CD14-positive monocyte (primary cell): ENCODE data around the gene MCM3AP. TPM values are rescaled to one million over a fixed set of nuclear protein-coding genes. Genes with fewer than 3 reads are reported as not detected.

Experiments
- DNase-seq, 3 donors: peaks; one replicate each; pipeline ENCODE4 v3.0.0-alpha.2; 2011 to 2022
- H2AFZ ChIP-seq: 2 replicates; pipeline ENCODE4 v1.6.0; 2012; ENCODE audit warnings: mild to moderate bottlenecking, low read depth, low read length, inconsistent platforms; ENCODE audit not compliant: insufficient read depth, poor library complexity, severe bottlenecking
- H3K27ac ChIP-seq, 2 donors: 1 replicate in 1 of 2; 2 replicates in 1 of 2; pipeline ENCODE4 v1.5.1; 2012 to 2013; ENCODE audit warnings: low read length in 2 of 2, control low read depth in 1 of 2, inconsistent platforms in 1 of 2, low read depth in 1 of 2, mild to moderate bottlenecking in 1 of 2
- H3K27me3 ChIP-seq, 2 donors: one replicate each; pipeline versions ENCODE4 v1.6.0 to v1.6.1; 2011 to 2013; ENCODE audit warnings: low read length in 2 of 2; ENCODE audit not compliant: control insufficient read depth in 2 of 2, insufficient read depth in 2 of 2
- H3K36me3 ChIP-seq, 2 donors: replicated peaks in 1 of 2; 1 replicate in 1 of 2; 2 replicates in 1 of 2; pipeline versions ENCODE4 v1.5.1 to v1.6.1; 2012 to 2013; ENCODE audit warnings: low read length in 2 of 2, control low read depth in 1 of 2, inconsistent platforms in 1 of 2, mild to moderate bottlenecking in 1 of 2; ENCODE audit not compliant: insufficient read depth in 2 of 2, control insufficient read depth in 1 of 2
- H3K4me1 ChIP-seq, 2 donors: 1 replicate in 1 of 2; 2 replicates in 1 of 2; pipeline versions ENCODE4 v1.5.1 to v1.6.1; 2012 to 2013; ENCODE audit warnings: low read length in 2 of 2, control low read depth in 1 of 2, inconsistent platforms in 1 of 2, mild to moderate bottlenecking in 1 of 2, moderate library complexity in 1 of 2; ENCODE audit not compliant: insufficient read depth in 2 of 2, control insufficient read depth in 1 of 2
- H3K4me2 ChIP-seq: replicated peaks from 2 replicates; pipeline ENCODE3; 2012; ENCODE audit warnings: low read length, moderate library complexity, mild to moderate bottlenecking; ENCODE audit not compliant: poor library complexity, severe bottlenecking; ENCODE audit errors: extremely low read depth
- H3K4me3 ChIP-seq, 3 experiments: fragments of 200-600 bp in 1 of 3; sonication (generic) in 1 of 3; replicated peaks in 1 of 3; 1 replicate in 2 of 3; 2 replicates in 1 of 3; pipeline ENCODE4 v1.5.1; 2011 to 2013; ENCODE audit warnings: low read length in 3 of 3, mild to moderate bottlenecking in 3 of 3, control low read depth in 2 of 3, low read depth in 2 of 3, inconsistent platforms in 1 of 3, moderate library complexity in 1 of 3
- H3K79me2 ChIP-seq: 2 replicates; pipeline ENCODE4 v1.6.0; 2012; ENCODE audit warnings: mild to moderate bottlenecking, control low read depth, inconsistent platforms, low read length, moderate library complexity; ENCODE audit not compliant: insufficient read depth
- H3K9ac ChIP-seq: 2 replicates; pipeline ENCODE4 v1.6.0; 2017; ENCODE audit warnings: low read length, mild to moderate bottlenecking; ENCODE audit not compliant: insufficient read depth, poor library complexity, severe bottlenecking
- H3K9me3 ChIP-seq, 2 donors: replicated peaks in 1 of 2; 1 replicate in 1 of 2; 2 replicates in 1 of 2; pipeline versions ENCODE4 v1.5.1 to v1.6.1; 2012 to 2013; ENCODE audit warnings: low read length in 2 of 2, control low read depth in 1 of 2; ENCODE audit not compliant: control insufficient read depth in 1 of 2, insufficient read depth in 1 of 2
- H4K20me1 ChIP-seq: 2 replicates; pipeline ENCODE4 v1.6.0; 2012; ENCODE audit warnings: mild to moderate bottlenecking, low read length, control low read depth, moderate library complexity; ENCODE audit not compliant: insufficient read depth
- H3K27ac Mint-ChIP-seq, 7 donors: one replicate each; pipeline ENCODE4 v1.8.0; 2020; ENCODE audit warnings: mild to moderate bottlenecking in 7 of 7, mixed read lengths in 7 of 7, moderate library complexity in 6 of 7, inconsistent platforms in 2 of 7
- H3K27me3 Mint-ChIP-seq, 3 donors: one replicate each; pipeline ENCODE4 v1.8.0; 2021 to 2022; ENCODE audit warnings: low read depth in 3 of 3, mild to moderate bottlenecking in 3 of 3, mixed read lengths in 3 of 3, moderate library complexity in 3 of 3, inconsistent platforms in 1 of 3
- H3K36me3 Mint-ChIP-seq, 2 donors: one replicate each; pipeline ENCODE4 v1.8.0; 2020; ENCODE audit warnings: mixed read lengths in 2 of 2, inconsistent platforms in 1 of 2, mild to moderate bottlenecking in 1 of 2
- H3K4me1 Mint-ChIP-seq: one replicate; pipeline ENCODE4 v1.8.0; 2020; ENCODE audit warnings: mild to moderate bottlenecking, mixed read lengths
- H3K4me3 Mint-ChIP-seq, 2 donors: one replicate each; pipeline ENCODE4 v1.8.0; 2020; ENCODE audit warnings: mild to moderate bottlenecking in 2 of 2, mixed read lengths in 2 of 2, moderate library complexity in 1 of 2
- H3K9me3 Mint-ChIP-seq, 7 donors: one replicate each; pipeline ENCODE4 v1.8.0; 2020 to 2022; ENCODE audit warnings: mixed read lengths in 7 of 7, mild to moderate bottlenecking in 6 of 7, moderate library complexity in 6 of 7, inconsistent platforms in 2 of 7
- WGBS: methylation state at CpG from one replicate; pipeline ENCODE4 v1.1.5; 2013; ENCODE audit warnings: missing lambda C conversion rate; ENCODE audit not compliant: insufficient coverage; 5-methylcytosine and 5-hydroxymethylcytosine counted together
- intact Hi-C, 2 donors: fragments of 100-400 bp; cut with micrococcal nuclease; formaldehyde crosslinking; loops; one replicate each; pipeline versions ENCODE4 v1.15.0 to v1.15.1; 2023
- polyA plus RNA-seq, 3 donors: library from polyadenylated mRNA; depleted of rRNA in 1 of 3; unstranded in 2 of 3; stranded (reverse) in 1 of 3; fragments of 300-500 nt in 2 of 3; fragments of >200 nt in 1 of 3; fragmentation: Illumina TruSeq in 2 of 3; gene quantifications; 1 replicate in 2 of 3; 2 replicates in 1 of 3; pipeline ENCODE4 v1.2.3, GENCODE V29; 2012 to 2021
- TF ChIP-seq, protein P1 (sequence below): fragments of 200-600 bp; IDR thresholded peaks from one replicate; pipeline ENCODE4 v1.8.0; 2022; ENCODE audit warnings: antibody characterized with exemption, mild to moderate bottlenecking

MCM3AP gene
- polyA plus RNA-seq, 3 donors, result 30.9 to 62.4 (median 32.7) TPM

GRCh38 chr21:46208761-46209721 is 76.4 kb downstream of the MCM3AP start:
- Histone ChIP-seq H3K9me3 (no peaks in the 10 kb centered on the region), H3K4me1 (no peaks in the 10 kb centered on the region), H3K9ac (no peak overlapping the region), H2AFZ (no peak overlapping the region), H3K4me3 (no peak overlapping the region), H3K79me2 (no peaks in the 10 kb centered on the region), H4K20me1 (no peaks in the 10 kb centered on the region), H3K4me2 (no peak overlapping the region), H3K36me3 (peaks cover 0 to 24% of the 10 kb centered on the region in 2 donors), H3K27ac (no peak overlapping the region), H3K27me3 (no peaks in the 10 kb centered on the region)
- Mint-ChIP-seq H3K36me3 (peaks cover 38 to 49% of the 10 kb centered on the region in 2 donors), H3K4me1 (no peaks in the 10 kb centered on the region), H3K9me3 (peaks cover 0 to 2% (median 0%) of the 10 kb centered on the region in 7 donors), H3K27ac (peak overlapping the region in 2 of 7 donors; percentile 41 to 66), H3K4me3 (no peak overlapping the region), H3K27me3 (peaks cover 0 to 3% (median 0%) of the 10 kb centered on the region in 3 donors)
- 97% methylated on average over 21 of the region's 23 CpGs for WGBS
- TF ChIP-seq, protein P1, sequence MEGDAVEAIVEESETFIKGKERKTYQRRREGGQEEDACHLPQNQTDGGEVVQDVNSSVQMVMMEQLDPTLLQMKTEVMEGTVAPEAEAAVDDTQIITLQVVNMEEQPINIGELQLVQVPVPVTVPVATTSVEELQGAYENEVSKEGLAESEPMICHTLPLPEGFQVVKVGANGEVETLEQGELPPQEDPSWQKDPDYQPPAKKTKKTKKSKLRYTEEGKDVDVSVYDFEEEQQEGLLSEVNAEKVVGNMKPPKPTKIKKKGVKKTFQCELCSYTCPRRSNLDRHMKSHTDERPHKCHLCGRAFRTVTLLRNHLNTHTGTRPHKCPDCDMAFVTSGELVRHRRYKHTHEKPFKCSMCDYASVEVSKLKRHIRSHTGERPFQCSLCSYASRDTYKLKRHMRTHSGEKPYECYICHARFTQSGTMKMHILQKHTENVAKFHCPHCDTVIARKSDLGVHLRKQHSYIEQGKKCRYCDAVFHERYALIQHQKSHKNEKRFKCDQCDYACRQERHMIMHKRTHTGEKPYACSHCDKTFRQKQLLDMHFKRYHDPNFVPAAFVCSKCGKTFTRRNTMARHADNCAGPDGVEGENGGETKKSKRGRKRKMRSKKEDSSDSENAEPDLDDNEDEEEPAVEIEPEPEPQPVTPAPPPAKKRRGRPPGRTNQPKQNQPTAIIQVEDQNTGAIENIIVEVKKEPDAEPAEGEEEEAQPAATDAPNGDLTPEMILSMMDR, result no peak
- no peak for DNase-seq
- intact Hi-C loops, result no loop called here

DNA sequence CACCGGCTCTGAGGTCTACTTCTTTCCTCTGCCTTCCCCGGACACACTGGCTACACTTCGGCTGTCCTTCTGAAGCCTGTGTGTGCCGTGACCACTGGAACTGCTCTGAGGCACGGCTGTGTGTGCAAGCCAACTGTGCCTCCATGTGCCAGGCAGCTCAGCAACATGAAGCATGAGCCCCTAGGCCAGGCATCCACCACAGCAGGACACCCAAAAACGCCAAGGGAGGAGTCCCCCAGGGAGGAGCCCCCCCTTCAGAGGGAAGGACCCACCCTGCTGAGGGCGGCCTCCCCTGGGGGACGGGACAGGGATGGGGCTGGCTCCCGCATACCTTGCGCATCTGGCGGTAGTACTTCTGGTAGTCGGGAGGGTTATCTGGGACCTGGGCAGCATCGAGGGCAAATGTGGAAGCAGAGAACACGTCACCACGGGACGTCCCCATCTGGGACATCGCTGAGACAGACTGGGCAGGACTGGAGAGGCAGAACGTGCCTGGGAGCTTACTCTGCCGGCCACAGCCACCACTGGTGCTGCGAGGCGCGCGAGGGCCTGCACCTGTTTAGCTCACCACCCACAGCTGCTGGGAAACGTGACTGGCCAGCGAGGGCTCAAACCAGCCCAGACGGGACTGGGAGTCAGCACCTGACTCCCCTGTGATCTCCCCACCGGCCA is 77.4 kb downstream of the MCM3AP start:
- Mint-ChIP-seq H3K9me3 (peaks cover 0 to 2% (median 0%) of the 10 kb centered on the region in 7 donors), H3K27me3 (peaks cover 0 to 3% (median 0%) of the 10 kb centered on the region in 3 donors), H3K27ac (peak overlapping the region in 2 of 7 donors; percentile 22 to 33), H3K36me3 (peaks cover 39 to 53% of the 10 kb centered on the region in 2 donors), H3K4me1 (no peaks in the 10 kb centered on the region), H3K4me3 (no peak overlapping the region)
- Histone ChIP-seq H3K4me2 (no peak overlapping the region), H4K20me1 (no peaks in the 10 kb centered on the region), H3K79me2 (no peaks in the 10 kb centered on the region), H3K36me3 (peaks cover 2 to 31% of the 10 kb centered on the region in 2 donors), H3K4me3 (no peak overlapping the region), H2AFZ (no peak overlapping the region), H3K4me1 (no peaks in the 10 kb centered on the region), H3K27ac (no peak overlapping the region), H3K9me3 (no peaks in the 10 kb centered on the region), H3K27me3 (no peaks in the 10 kb centered on the region), H3K9ac (no peak overlapping the region)
- WGBS, result 97% methylated on average over 25 of the region's 27 CpGs
- TF ChIP-seq, protein P1, result no peak
- DNase-seq, result no peak
- intact Hi-C loops, result no loop called here
